GM21528 (cell line): ENCODE data around the gene CREB3L1.

Experiments
- ATAC-seq: cut with Tn5 transposase; IDR thresholded peaks from one replicate; pipeline ENCODE4 v1.9.1; 2021; ENCODE audit warnings: mild to moderate bottlenecking, moderate library complexity; ENCODE audit not compliant: unreplicated experiment, low FRiP score

CREB3L1 gene

GRCh38 chr11:46277622-46278386 lies at the start of gene CREB3L1:
Gene CREB3L1 (plus strand): TSS chr11:46277662. CDS start chr11:46278112, 450 bp downstream.
- ATAC-seq, result no peak

- no peak for ATAC-seq
Observed at GRCh38 chr11:46229230-46229629, 48.2 kb upstream of the CREB3L1 start.

GRCh38 chr11:46234311-46234710 lies 43.2 kb upstream of the CREB3L1 start:
- ATAC-seq, result no peak

- ATAC-seq, result no peak
Observed at GRCh38 chr11:46235777-46236688, 41.4 kb upstream of the CREB3L1 start.

- no peak for ATAC-seq
Observed at GRCh38 chr11:46236918-46237247, 40.6 kb upstream of the CREB3L1 start.

GRCh38 chr11:46237248-46238077 lies 40.0 kb upstream of the CREB3L1 start:
- no peak for ATAC-seq

GRCh38 chr11:46238078-46238966 lies 39.1 kb upstream of the CREB3L1 start:
- no peak for ATAC-seq

GRCh38 chr11:46238967-46239800 lies 38.3 kb upstream of the CREB3L1 start:
- peak; percentile 67 for ATAC-seq

GRCh38 chr11:46239801-46240061 lies 37.7 kb upstream of the CREB3L1 start:
- no peak for ATAC-seq

GRCh38 chr11:46240371-46240770 lies 37.1 kb upstream of the CREB3L1 start:
- no peak for ATAC-seq

GRCh38 chr11:46240861-46241260 lies 36.6 kb upstream of the CREB3L1 start:
- no peak for ATAC-seq

- ATAC-seq, result no peak
Observed at GRCh38 chr11:46242041-46242951, 35.2 kb upstream of the CREB3L1 start.

GRCh38 chr11:46242952-46243795 lies 34.3 kb upstream of the CREB3L1 start:
- ATAC-seq, result peak; percentile 69

- no peak for ATAC-seq
Observed at GRCh38 chr11:46243796-46244109, 33.7 kb upstream of the CREB3L1 start.

- no peak for ATAC-seq
Observed at GRCh38 chr11:46246521-46246920, 30.9 kb upstream of the CREB3L1 start.

GRCh38 chr11:46247090-46247489 lies 30.4 kb upstream of the CREB3L1 start:
- ATAC-seq, result no peak

GRCh38 chr11:46247659-46248058 lies 29.8 kb upstream of the CREB3L1 start:
- ATAC-seq, result no peak
